Kasumi-1 (cell line): ENCODE results near the gene ADARB2.

Experiments
- DNase-seq, 2 experiments: peaks; one replicate each; lab custom pipeline; 2025; lab: John Stamatoyannopoulos, UW

Gene ADARB2

GRCh38 chr10:1595726-1596125, 141.6 kb downstream of the ADARB2 start:
- no peak for DNase-seq

GRCh38 chr10:1595242-1595600, 142.1 kb downstream of the ADARB2 start:
- no peak for DNase-seq

- DNase-seq: no peak
These were observed 142.7 kb downstream of the ADARB2 start for GRCh38 chr10:1594372-1595241.

GRCh38 chr10:1591742-1592141, 145.6 kb downstream of the ADARB2 start:
- no peak for DNase-seq

- no peak for DNase-seq
These were observed 146.3 kb downstream of the ADARB2 start for GRCh38 chr10:1591045-1591444.

- DNase-seq: no peak
These were observed 148.1 kb downstream of the ADARB2 start for GRCh38 chr10:1589257-1589656.

- no peak for DNase-seq
These were observed 154.6 kb downstream of the ADARB2 start for GRCh38 chr10:1582739-1583138.

- DNase-seq: no peak
These were observed 156.1 kb downstream of the ADARB2 start for GRCh38 chr10:1581189-1581588.

- peak in 1 of 2 experiments; percentile 15 for DNase-seq
These were observed 157.7 kb downstream of the ADARB2 start for GRCh38 chr10:1579671-1580070.

GRCh38 chr10:1579141-1579491, 158.2 kb downstream of the ADARB2 start:
- DNase-seq: no peak

GRCh38 chr10:1578392-1579140, 158.8 kb downstream of the ADARB2 start:
- no peak for DNase-seq

- no peak for DNase-seq
These were observed 159.4 kb downstream of the ADARB2 start for GRCh38 chr10:1577945-1578344.

GRCh38 chr10:1577373-1577770, 160.0 kb downstream of the ADARB2 start:
- DNase-seq: no peak

- no peak for DNase-seq
These were observed 160.6 kb downstream of the ADARB2 start for GRCh38 chr10:1576467-1577372.

- no peak for DNase-seq
These were observed 161.7 kb downstream of the ADARB2 start for GRCh38 chr10:1575481-1576244.

GRCh38 chr10:1574719-1575118, 162.6 kb downstream of the ADARB2 start:
- DNase-seq: no peak

- DNase-seq: no peak
These were observed 163.3 kb downstream of the ADARB2 start for GRCh38 chr10:1573981-1574380.

GRCh38 chr10:1573334-1573969, 163.9 kb downstream of the ADARB2 start:
- DNase-seq: no peak

GRCh38 chr10:1572519-1573333, 164.6 kb downstream of the ADARB2 start:
- DNase-seq: no peak

- DNase-seq: no peak
These were observed 165.6 kb downstream of the ADARB2 start for GRCh38 chr10:1571587-1572237.
